NCI-H82 treated with DMSO at 0.1 percent for 48 hours (cell line): ENCODE data around the gene CTIF.

Source experiments
- DNase-seq: peaks from one replicate; lab custom pipeline; 2025; ENCODE audit not compliant: unreplicated experiment; lab: John Stamatoyannopoulos, UW

CTIF gene

DNA sequence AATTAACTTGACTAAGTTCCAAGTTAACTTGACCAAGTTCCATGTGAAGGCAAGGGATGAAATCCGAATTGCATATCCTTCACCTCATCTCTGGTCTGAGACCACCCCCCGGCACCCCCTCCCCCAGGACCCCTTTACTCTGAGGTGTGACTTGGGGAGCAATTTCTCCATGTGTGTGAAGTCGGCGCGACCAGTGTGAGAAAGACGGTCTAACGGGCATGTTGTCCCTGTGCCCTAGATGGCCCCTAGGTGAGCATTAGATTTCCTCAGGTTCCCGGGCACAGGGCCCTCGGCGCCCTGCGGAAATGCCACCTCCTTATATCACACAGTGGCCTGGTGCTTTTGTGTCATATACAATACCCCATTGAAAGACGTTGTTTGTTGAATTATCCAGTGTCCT, 137.1 kb downstream of the CTIF start:
- DNase-seq: no peak

DNA sequence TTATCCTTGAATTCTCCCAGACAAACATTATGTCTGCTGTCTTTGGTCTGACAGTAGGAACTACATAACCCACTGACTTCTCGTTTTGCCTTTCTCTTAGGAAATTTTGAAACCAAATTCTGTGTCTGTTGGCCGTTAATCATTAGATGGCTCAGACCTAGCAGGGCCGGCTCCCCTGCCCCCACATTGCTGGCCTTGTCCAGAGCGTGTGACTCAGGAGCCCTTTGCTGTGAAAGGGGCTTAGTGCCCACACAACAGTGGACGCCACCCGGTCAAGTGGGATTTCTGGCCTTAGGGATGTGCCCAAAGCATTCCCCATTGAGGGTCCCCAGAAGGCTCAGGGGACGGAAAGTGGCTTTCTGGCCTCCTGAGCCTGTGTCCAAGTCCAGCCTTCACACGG, 137.5 kb downstream of the CTIF start:
- no peak for DNase-seq

DNA sequence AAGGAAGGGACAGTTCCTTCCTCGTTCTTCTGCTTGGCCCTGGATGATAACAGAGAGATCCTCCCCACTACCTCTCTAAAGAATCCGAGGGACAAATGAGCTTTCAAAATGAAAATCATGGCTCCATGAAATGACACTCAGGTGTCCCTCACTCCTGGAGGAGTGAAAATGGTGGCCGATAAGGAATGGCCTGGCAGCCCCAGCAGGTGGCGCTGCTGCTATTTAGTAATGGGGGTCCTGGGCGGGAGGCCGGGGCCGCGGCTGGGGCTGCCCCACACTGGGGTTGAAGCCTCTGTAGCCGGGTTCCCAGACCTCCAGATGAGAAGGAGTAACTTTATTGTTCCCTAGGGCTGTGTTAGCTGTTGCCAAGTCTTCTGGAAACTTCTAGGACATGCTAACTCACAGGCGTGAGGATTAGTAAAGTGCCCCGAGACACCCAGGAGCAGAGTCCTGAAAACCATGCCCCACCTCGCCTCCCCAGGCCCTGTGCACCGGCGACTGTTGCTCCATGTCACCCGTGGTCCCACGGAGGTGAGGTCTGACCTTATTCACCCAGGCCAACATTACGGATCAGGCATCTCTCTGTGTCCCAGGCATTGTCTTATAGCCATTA, 138.0 kb downstream of the CTIF start:
- no peak for DNase-seq

DNA sequence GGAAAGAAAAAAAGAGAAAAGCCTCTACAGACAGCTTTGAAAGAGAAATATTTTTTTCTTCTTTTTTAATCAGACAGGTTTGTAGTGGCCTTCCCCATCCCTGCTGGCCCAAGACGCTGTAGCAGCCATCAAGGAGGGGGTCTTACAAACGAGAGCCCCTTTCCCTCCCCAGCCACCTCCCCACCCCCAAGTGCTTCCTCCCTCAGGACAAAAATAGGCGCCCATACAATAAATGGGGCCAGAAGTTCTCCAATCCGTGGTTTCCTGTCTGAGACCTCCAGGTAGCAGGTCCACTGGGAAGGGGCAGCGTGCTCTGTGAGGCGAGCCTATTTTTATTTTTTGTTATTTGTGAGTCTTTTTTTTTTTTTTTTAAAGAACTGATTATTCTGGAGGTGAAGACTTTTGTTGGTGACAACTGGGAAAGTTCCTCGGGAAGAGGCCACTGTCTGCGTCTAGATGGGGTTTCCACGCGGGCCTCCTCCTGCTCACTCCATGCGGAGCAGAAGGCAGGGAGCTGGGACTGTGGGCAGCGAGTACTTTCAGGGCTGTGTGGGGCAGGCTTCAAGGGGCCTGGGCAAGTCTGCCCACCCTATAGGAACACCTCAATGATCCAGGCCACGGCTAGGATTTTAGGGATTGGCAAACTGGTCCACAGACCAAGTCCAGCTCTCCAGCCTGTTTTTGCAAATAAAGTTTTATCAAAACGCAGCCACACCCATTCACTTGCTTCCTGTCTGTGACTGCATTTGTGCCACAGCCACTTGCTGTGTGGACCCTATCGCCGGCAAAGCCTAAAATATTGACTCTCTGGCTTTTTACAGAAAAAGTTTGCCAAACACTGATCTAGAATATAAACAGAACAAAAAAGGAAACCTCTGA, 139.6 kb downstream of the CTIF start:
- DNase-seq: no peak

DNA sequence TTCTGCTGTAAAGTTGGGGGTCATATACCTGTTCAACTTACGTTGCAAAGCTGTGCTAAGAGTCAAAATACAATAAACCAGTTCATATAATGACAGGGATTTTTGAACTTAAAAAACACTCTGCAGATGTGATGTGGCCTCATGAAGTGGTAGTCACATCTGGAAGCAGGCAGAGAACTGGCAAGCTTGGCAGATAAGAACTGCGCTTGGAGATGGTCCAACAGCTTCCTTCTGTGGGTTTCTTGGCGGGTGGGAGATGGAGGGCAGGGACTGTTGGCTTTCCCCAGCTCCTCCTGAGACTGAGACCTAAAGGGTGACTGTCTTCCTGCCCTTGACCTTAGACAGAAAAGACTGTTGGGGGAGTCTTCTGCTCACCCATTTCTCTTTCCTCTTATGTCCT, 140.4 kb downstream of the CTIF start:
- no peak for DNase-seq

- DNase-seq: no peak
Observed at GRCh38 chr18:48680339-48681250, 141.8 kb downstream of the CTIF start.

- no peak for DNase-seq
Observed at GRCh38 chr18:48682768-48683167, 143.9 kb downstream of the CTIF start.

GRCh38 chr18:48683197-48683596, 144.4 kb downstream of the CTIF start:
- DNase-seq: no peak

GRCh38 chr18:48683661-48684060, 144.8 kb downstream of the CTIF start:
- no peak for DNase-seq

- no peak for DNase-seq
Observed at GRCh38 chr18:48687346-48688042, 148.7 kb downstream of the CTIF start.

DNA sequence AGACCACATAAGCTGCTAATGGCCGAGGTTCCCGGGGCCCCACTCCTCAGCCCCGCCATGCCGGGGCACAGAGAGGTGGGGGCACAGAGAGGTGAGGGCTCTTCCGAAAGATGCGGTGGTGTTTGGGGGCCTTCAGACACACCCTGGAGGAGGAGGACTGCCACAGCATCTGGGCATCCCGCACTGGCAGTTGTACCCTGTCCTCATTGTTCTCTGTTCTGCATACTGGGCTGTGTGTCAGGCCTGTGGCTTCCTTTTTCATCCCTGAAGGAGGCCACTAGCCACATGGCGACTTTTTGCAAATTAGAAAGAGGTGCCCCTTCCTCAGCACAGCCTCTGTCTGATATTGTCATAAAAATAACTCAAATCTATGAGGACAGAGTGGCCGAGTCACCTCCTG, 150.1 kb downstream of the CTIF start:
- no peak for DNase-seq

GRCh38 chr18:48689548-48689947, 150.7 kb downstream of the CTIF start:
- DNase-seq: no peak

DNA sequence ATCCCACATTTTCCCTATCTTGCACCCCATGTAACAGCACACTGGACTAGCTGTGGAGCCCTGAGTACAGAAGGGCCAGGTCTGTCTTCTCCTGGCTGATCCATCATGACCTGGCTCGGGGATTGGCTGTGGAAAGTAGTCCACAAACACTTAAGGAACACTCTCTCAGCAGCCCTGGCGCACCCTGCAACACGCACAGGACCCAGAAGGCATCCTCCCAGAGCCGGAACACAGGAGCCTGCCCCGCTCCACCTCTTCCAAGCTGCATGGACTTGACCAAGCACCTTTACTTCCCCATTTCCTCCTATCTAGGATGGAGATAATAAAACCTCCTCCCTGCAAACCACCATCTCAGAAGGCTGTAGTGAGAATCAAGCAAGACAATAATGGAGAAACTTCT, 151.7 kb downstream of the CTIF start:
- no peak for DNase-seq

- no peak for DNase-seq
Observed at GRCh38 chr18:48693006-48693405, 154.2 kb downstream of the CTIF start.

GRCh38 chr18:48693625-48694262, 154.9 kb downstream of the CTIF start:
- no peak for DNase-seq

- DNase-seq: no peak
Observed at GRCh38 chr18:48694295-48694694, 155.5 kb downstream of the CTIF start.

- no peak for DNase-seq
Observed at GRCh38 chr18:48695671-48696070, 156.8 kb downstream of the CTIF start.

DNA sequence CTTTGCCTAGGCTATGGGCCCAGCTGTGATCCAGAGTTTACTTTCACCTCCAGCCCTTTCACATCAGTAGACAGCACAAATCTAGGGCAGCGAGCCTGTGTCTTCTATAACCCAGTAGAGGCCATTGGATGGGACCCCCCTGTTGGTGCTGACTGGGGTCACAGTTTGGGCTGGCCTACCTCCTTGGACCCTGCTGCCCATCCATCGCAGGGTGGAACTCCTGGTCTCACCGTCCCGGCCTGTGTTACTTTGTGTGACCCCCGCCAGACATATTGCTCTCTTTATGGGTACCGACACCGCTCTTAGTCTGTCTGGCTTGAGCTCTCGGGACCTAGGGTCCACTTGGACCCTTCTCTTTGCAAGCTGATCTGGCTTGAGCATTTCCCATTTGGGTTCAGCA, 157.4 kb downstream of the CTIF start:
- DNase-seq: no peak

DNA sequence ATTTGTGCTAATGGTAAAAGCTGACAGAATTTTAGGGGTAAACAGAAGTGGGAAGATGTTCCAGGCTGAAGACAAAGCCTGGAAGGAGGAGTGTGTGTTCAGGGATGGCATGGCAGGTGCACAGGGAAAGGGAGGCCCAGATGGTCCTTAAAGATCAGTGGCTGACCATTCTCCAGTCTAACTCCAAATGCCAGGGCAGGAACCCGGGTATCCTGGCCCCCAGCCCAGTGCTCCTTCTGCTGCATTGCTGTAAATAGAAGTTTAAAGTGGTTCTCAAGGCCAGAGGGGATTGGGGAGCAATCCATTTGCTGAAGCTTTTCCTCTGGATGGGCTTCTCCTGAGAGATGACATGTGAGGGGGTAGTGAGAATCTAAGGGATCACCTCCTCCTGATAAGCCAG, 158.6 kb downstream of the CTIF start:
- no peak for DNase-seq

DNA sequence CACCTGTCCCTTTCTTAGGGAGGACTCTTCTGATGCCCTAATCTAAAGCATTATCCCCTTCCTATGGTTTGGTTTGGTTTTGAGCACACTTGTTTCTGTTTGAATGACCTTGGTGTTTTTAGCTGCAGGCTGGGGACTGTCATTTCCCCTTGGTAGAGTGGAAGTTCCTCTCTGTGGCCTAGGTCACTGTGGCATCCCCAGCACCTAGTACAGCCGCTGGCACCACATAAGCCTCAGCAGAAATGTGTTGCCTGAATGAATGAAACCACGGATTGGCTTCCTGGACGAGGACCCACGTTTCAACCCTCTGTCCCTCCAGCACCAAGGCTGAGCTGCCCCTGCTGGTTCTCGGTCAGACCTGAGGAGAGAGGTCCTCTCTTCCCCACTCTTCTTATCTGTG, 159.9 kb downstream of the CTIF start:
- no peak for DNase-seq

DNA sequence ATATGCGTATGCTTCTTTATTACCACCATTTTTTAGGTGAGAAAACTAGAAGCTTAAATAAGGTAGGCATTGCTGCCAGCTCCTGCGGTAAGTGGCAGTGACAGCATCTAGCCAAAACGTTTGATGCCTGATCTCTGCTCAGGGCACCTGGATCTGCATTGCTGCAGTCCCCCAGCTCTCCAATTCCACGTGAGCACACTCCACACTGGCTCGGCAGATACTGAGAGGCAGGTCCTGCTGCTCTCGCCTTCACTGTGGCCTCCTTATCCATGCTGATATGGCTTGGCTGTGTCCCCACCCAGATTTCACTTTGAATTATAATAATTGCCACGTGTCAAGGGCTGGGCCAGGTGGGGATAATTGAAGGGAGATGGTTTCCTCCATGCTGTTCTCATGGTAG, 160.9 kb downstream of the CTIF start:
- no peak for DNase-seq
